ENCODE measurements around the gene UTS2R.
"Not testable (repeated sequence)": the region's sequence is repeated elsewhere in the genome, so short reads cannot be mapped to it uniquely, and the experiment has no call there.

Gene UTS2R

GRCh38 chr17:82345151-82345976 is 26.2 kb upstream of the UTS2R start:
- no peaks in the 10 kb centered on the region for H3K36me3 Mint-ChIP-seq (ENCODE audit: low read depth)
- no peaks in the 10 kb centered on the region for H3K9me3 Mint-ChIP-seq

DNA sequence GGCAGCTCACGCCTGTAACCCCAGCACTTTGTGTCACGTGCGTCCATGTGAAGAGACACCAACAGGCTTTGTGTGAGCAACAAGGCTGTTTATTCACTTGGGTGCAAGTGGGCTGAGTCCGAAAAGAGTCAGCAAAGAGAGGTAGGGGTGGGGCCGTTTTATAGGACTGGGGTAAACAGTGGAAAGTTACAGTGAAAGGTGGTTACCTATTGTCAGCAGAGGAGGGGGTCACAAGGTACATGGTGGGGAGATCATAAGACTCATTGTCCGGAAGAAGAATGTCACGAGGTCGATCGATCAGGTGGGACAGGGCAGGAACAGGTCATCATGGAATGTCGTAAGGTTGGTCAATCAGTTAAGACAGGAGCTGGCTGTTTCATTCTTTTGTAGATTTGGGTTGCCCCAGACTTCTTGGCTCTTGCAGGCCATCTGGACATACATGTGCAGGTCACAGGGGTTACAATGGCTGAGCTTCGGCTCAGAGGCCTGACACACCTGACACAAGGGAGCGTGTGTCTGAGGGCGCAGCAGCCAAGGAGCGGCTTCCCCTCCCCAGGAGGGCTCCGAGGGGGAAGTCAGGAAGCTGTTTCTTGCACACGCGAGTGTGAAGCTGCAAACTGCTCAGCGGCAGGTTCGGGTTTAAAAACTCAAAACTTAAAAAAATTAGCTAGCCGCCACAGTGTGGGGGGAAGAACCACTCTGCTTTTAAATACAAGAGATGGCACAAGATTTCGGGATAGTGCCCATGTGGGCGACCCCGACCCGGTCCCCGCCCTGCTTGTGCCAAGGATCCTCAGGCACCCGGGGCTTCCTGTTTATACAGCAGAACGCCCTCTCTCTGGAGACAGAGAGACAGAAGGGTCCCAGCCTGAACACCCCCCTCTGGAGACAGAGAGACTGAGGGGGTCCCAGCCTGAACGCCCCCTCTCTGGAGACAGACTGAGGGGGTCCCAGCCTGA is 24.9 kb upstream of the UTS2R start:
- no peaks in the 10 kb centered on the region for H3K9me3 Mint-ChIP-seq
- no peak overlapping the region for H3K27ac Mint-ChIP-seq
- no peak for DNase-seq (ENCODE audit: low spot score)
- H3K27me3 Mint-ChIP-seq (ENCODE audit: low read depth): peaks cover 16% of the 10 kb centered on the region
- H3K4me1 Mint-ChIP-seq (ENCODE audit: low read depth): peaks cover 7% of the 10 kb centered on the region
- H3K4me3 Mint-ChIP-seq: no peak overlapping the region
- no peaks in the 10 kb centered on the region for H3K36me3 Mint-ChIP-seq (ENCODE audit: low read depth)

More at GRCh38 chr17:82345151-82345976, 26.2 kb upstream of the UTS2R start:
- H3K27me3 Mint-ChIP-seq (ENCODE audit: low read depth): peaks cover 16% of the 10 kb centered on the region
- H3K27ac Mint-ChIP-seq: no peak overlapping the region
- DNase-seq (ENCODE audit: low spot score): no peak
- no peak overlapping the region for H3K4me3 Mint-ChIP-seq
- peaks cover 7% of the 10 kb centered on the region for H3K4me1 Mint-ChIP-seq (ENCODE audit: low read depth)

GRCh38 chr17:82347994-82348393 is 23.6 kb upstream of the UTS2R start:
- not testable (repeated sequence) for H3K36me3 Mint-ChIP-seq (ENCODE audit: low read depth); DNase-seq (ENCODE audit: low spot score); H3K9me3 Mint-ChIP-seq; H3K4me3 Mint-ChIP-seq; H3K4me1 Mint-ChIP-seq (ENCODE audit: low read depth); H3K27ac Mint-ChIP-seq
- H3K27me3 Mint-ChIP-seq (ENCODE audit: low read depth): peaks cover 15% of the 10 kb centered on the region

- Mint-ChIP-seq H3K27me3 (ENCODE audit: low read depth) (peaks cover 13% of the 10 kb centered on the region), H3K27ac (no peak overlapping the region), H3K36me3 (ENCODE audit: low read depth) (no peaks in the 10 kb centered on the region), H3K9me3 (no peaks in the 10 kb centered on the region), H3K4me1 (ENCODE audit: low read depth) (peaks cover 7% of the 10 kb centered on the region), H3K4me3 (no peak overlapping the region)
- DNase-seq (ENCODE audit: low spot score): no peak
These were observed 23.1 kb upstream of the UTS2R start for GRCh38 chr17:82348434-82348833.

- no peaks in the 10 kb centered on the region for H3K9me3 Mint-ChIP-seq
- no peaks in the 10 kb centered on the region for H3K36me3 Mint-ChIP-seq (ENCODE audit: low read depth)
- DNase-seq (ENCODE audit: low spot score): no peak
- peaks cover 13% of the 10 kb centered on the region for H3K27me3 Mint-ChIP-seq (ENCODE audit: low read depth)
- peaks cover 7% of the 10 kb centered on the region for H3K4me1 Mint-ChIP-seq (ENCODE audit: low read depth)
- no peak overlapping the region for H3K4me3 Mint-ChIP-seq
- no peak overlapping the region for H3K27ac Mint-ChIP-seq
These were observed 22.7 kb upstream of the UTS2R start for GRCh38 chr17:82348866-82349265.

DNA sequence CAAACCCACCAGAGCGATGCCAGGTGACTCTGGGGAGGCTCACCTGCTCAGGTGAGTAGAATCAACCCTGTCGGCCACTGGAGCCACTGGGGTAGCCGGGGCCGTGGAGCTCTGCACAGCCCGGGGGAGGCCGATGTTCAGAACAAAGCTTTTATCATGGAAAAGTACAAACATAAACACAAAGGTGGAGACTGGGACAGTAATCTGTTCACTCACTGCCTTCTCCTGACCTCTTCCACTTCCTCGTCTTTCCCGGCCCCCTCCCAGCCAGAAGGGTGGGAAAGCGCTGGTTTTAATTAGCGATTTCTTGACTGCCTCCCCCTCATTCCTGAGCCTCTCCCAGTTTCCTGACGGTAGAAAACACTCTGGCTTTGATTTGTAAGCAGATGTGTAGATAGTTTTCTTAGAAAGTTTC is 22.3 kb upstream of the UTS2R start:
- H3K4me1 Mint-ChIP-seq (ENCODE audit: low read depth): peaks cover 7% of the 10 kb centered on the region
- H3K36me3 Mint-ChIP-seq (ENCODE audit: low read depth): no peaks in the 10 kb centered on the region
- no peaks in the 10 kb centered on the region for H3K9me3 Mint-ChIP-seq
- H3K4me3 Mint-ChIP-seq: no peak overlapping the region
- peaks cover 13% of the 10 kb centered on the region for H3K27me3 Mint-ChIP-seq (ENCODE audit: low read depth)
- DNase-seq (ENCODE audit: low spot score): no peak
- H3K27ac Mint-ChIP-seq: no peak overlapping the region

GRCh38 chr17:82350182-82351030 is 21.2 kb upstream of the UTS2R start:
- Mint-ChIP-seq H3K9me3 (no peaks in the 10 kb centered on the region), H3K27me3 (ENCODE audit: low read depth) (peaks cover 17% of the 10 kb centered on the region), H3K4me1 (ENCODE audit: low read depth) (peaks cover 7% of the 10 kb centered on the region), H3K4me3 (no peak overlapping the region), H3K27ac (no peak overlapping the region), H3K36me3 (ENCODE audit: low read depth) (no peaks in the 10 kb centered on the region)
- peak; percentile 44 for DNase-seq (ENCODE audit: low spot score)

DNA sequence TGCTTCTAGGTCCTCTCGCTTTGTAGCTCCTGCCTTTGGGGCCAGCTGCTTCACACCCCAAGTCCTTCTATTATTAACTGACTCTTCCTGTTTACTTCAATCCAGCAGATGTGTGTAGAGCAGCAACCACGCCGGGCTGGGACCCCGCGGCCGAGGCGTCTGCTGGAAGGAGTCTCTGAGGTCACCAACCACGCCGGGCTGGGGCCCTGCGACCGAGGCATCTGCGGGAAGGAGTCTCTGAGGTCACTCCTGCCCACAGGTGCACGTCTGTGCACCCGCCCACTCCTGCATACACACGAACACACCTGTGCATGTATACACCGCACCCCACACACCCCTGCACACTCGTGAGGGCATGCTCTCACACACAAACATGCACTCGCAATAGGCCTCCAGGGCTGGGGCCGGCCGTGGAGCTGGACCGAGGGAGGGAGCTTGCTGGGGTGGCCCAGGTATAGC is 20.3 kb upstream of the UTS2R start:
- no peaks in the 10 kb centered on the region for H3K36me3 Mint-ChIP-seq (ENCODE audit: low read depth)
- no peak for DNase-seq (ENCODE audit: low spot score)
- no peak overlapping the region for H3K4me3 Mint-ChIP-seq
- H3K27ac Mint-ChIP-seq: no peak overlapping the region
- no peaks in the 10 kb centered on the region for H3K9me3 Mint-ChIP-seq
- H3K27me3 Mint-ChIP-seq (ENCODE audit: low read depth): peaks cover 18% of the 10 kb centered on the region
- peaks cover 6% of the 10 kb centered on the region for H3K4me1 Mint-ChIP-seq (ENCODE audit: low read depth)

DNA sequence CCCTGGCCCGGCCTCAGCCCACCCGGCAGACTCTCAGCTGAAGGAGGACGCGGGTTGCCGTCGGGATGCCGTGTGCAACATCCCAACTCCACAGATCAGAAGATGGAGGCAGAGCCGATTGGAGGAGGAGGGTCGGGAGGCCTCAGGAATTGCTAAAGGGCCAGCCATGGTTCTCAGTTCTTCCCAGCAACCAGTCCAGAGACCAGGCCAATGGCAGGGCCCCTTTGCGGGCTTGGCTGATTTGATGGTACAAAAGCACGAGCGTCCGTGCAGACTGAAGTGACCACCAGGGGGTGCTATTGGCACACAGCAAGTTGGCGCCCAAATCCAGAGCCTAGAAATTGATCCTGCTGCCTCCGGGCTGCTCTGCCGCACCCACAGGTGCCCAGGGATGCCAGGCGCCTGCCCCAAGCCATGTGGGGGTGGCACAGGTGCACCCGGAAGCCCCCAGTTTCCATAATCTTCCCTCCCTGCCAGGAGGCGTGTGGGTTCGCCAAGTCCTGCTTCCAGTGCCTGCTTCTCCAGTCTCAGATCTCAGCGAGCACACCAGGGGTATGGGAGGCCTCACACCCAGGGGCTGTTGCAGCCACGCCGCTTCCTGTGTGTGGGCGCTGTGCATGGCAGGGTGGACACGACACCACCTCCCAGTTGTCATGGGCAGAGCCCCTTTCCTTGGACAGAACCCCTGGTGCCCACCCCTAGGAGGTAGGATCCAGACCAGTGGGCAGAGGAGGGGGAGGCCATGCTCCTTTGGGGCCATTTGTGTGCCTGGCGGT is 19.7 kb upstream of the UTS2R start:
- H3K36me3 Mint-ChIP-seq (ENCODE audit: low read depth): no peaks in the 10 kb centered on the region
- DNase-seq (ENCODE audit: low spot score): peak; percentile 75
- H3K4me1 Mint-ChIP-seq (ENCODE audit: low read depth): no peaks in the 10 kb centered on the region
- H3K9me3 Mint-ChIP-seq: no peaks in the 10 kb centered on the region
- peaks cover 12% of the 10 kb centered on the region for H3K27me3 Mint-ChIP-seq (ENCODE audit: low read depth)
- H3K4me3 Mint-ChIP-seq: no peak overlapping the region
- no peak overlapping the region for H3K27ac Mint-ChIP-seq

DNA sequence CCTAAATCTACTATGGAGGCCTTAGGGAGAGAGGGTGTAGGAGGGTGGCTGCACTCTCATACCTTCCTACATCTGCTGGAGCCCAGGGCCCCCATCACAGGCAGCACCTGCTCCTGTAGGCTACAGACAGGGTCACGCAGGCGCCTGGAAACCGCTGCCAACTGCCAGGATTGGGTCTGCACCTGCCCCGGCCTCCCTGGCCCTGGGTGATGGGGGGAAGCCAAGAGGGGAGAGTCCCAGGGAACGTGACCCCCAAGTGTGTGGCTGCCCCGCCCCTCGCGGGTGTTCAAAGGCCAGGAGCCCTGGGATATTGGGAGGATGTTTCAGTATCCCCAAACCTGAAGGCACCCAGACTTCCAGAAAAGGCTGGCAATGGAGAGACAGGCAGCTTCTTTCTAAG is 18.1 kb upstream of the UTS2R start:
- peaks cover 14% of the 10 kb centered on the region for H3K27me3 Mint-ChIP-seq (ENCODE audit: low read depth)
- H3K36me3 Mint-ChIP-seq (ENCODE audit: low read depth): no peaks in the 10 kb centered on the region
- H3K9me3 Mint-ChIP-seq: no peaks in the 10 kb centered on the region
- peaks cover 3% of the 10 kb centered on the region for H3K4me1 Mint-ChIP-seq (ENCODE audit: low read depth)
- no peak overlapping the region for H3K4me3 Mint-ChIP-seq
- no peak overlapping the region for H3K27ac Mint-ChIP-seq
- DNase-seq (ENCODE audit: low spot score): no peak

DNA sequence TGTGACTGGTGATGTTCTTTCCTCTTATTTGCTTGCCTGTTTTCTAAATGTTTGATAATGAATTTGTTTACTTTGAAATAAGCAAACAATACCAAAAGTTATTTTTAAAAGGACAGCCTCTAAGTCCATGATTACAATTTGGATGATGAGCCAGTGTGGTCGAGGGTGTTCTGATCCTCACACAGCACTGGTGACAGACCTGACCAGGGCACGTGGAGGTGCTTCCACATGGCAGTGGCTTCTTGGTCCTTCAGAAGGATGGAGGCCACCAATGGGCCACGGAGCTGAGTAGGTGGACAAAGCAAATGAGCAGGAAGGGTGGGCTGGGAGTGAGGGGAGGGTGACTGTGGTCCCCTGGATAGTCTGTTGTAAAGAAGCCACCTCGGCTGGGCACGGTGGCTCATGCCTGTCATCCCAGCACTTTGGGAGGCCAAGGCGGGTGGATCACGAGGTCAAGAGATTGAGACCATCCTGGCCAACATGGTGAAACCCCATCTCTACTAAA is 16.7 kb upstream of the UTS2R start:
- H3K4me1 Mint-ChIP-seq (ENCODE audit: low read depth): peaks cover 6% of the 10 kb centered on the region
- H3K27ac Mint-ChIP-seq: no peak overlapping the region
- no peaks in the 10 kb centered on the region for H3K9me3 Mint-ChIP-seq
- H3K27me3 Mint-ChIP-seq (ENCODE audit: low read depth): peaks cover 11% of the 10 kb centered on the region
- no peak for DNase-seq (ENCODE audit: low spot score)
- H3K36me3 Mint-ChIP-seq (ENCODE audit: low read depth): no peaks in the 10 kb centered on the region
- H3K4me3 Mint-ChIP-seq: no peak overlapping the region

DNA sequence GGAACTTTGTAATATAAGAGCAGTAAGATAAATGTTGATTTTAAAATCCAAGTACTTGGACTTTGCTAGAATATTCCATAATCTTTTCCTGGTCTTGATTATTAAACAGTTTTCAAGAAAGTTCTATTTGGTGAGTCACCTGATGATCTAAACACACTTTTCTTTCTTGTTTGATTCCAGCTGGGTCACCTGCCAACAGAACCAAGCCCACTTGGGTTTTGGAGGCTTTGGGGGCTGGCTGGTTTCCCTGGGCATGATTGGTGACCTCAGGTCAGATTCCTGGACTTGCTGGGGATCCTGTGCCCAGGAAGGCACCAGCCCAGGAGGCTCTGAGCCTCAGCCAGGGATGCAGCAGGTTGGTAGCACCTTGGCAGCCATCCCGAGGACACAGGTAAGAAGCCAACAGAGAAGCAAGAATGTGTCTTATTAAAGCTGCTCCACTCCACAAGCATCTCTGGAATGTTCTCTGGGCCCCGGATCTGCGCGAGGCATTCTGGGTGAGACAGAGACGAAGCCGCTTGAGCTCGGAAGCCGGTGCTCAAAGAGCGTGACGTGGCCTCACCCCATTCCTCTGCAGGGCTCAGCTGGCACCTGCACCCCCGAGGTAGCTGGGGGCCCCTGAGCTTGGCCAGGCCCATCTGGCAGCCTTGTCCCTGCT is 15.7 kb upstream of the UTS2R start:
- Mint-ChIP-seq H3K4me1 (ENCODE audit: low read depth) (peaks cover 6% of the 10 kb centered on the region), H3K27me3 (ENCODE audit: low read depth) (peaks cover 11% of the 10 kb centered on the region), H3K4me3 (no peak overlapping the region), H3K9me3 (no peaks in the 10 kb centered on the region), H3K27ac (no peak overlapping the region), H3K36me3 (ENCODE audit: low read depth) (no peaks in the 10 kb centered on the region)
- no peak for DNase-seq (ENCODE audit: low spot score)

All from T-helper 2 cell treated with Interferon-gamma antibody and Interleukin-4, amounts not matched to agents 5 μg/mL and 100 μg/mL, for 36 hours (primary cell).